Duodenal mucosa (tissue), 2 donors: ENCODE data around the gene PERCC1.
A peak's percentile ranks its signal among the peaks of the same experiment; 100 is the strongest.

ENCODE experiments used
- H3K27ac ChIP-seq: one replicate; pipeline ENCODE4 v1.7.0; 2013; ENCODE audit warnings: low read depth, low read length
- H3K27me3 ChIP-seq, 2 donors: one replicate each; pipeline ENCODE4 v1.7.0; 2013; ENCODE audit warnings: low read length in 2 of 2, control low read depth in 1 of 2; ENCODE audit not compliant: insufficient read depth in 2 of 2, control insufficient read depth in 1 of 2
- H3K36me3 ChIP-seq, 2 donors: one replicate each; pipeline ENCODE4 v1.7.0; 2013; ENCODE audit warnings: low read length in 2 of 2, control low read depth in 1 of 2; ENCODE audit not compliant: insufficient read depth in 2 of 2, control insufficient read depth in 1 of 2
- H3K4me1 ChIP-seq, 2 donors: one replicate each; pipeline ENCODE4 v1.7.0; 2013; ENCODE audit warnings: low read length in 2 of 2, control low read depth in 1 of 2; ENCODE audit not compliant: insufficient read depth in 2 of 2, control insufficient read depth in 1 of 2
- H3K4me3 ChIP-seq, 2 donors: one replicate each; pipeline ENCODE4 v1.7.0; 2013; ENCODE audit warnings: low read length in 2 of 2, low read depth in 1 of 2
- H3K9ac ChIP-seq, 2 donors: one replicate each; pipeline ENCODE4 v1.7.0; 2013; ENCODE audit warnings: low read length in 2 of 2, low read depth in 1 of 2
- H3K9me3 ChIP-seq, 2 donors: one replicate each; pipeline ENCODE4 v1.7.0; 2013; ENCODE audit warnings: low read length in 2 of 2, control low read depth in 1 of 2; ENCODE audit not compliant: control insufficient read depth in 1 of 2

Gene PERCC1

DNA sequence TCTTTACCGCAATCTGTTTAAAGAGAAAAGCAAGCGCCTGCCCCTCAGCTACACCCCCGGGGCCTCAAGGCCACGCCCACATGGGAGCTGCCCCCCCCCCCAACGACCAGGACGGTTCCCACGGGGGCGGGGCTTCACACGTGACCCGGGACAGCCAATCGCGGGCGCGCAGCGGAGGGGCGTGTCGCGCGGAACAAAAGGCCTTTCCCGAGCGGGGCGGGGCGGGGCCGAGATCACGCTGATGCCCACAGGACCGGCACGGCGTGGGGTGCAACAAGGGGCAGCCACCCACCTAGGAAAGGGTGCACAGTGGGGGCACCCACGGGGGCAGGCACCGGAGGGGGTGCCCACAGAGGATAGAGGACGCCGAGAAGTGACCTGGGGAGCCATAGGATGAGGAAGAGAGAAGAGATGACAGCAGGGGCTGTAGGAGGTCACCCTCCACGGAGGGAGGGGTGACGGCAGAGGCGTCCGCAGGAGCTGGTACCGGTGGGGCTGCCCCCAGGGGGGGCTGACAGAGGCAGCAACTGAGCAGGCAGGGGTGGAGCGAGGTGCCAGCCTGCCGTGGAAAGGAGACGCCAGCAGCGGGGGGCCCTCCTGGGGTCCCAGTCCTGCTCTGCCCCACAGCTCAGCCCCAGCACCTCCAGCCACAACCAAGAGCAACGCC, 22.6 kb upstream of the PERCC1 start:
- H3K9me3 ChIP-seq: no peaks in the 10 kb centered on the region
- peaks cover 11 to 12% of the 10 kb centered on the region in 2 donors for H3K36me3 ChIP-seq
- peak overlapping the region; percentile 67 to 69 for H3K4me3 ChIP-seq
- no peaks in the 10 kb centered on the region for H3K27me3 ChIP-seq
- no peak overlapping the region for H3K27ac ChIP-seq
- peaks cover 7 to 9% of the 10 kb centered on the region in 2 donors for H3K4me1 ChIP-seq
- H3K9ac ChIP-seq: no peak overlapping the region

DNA sequence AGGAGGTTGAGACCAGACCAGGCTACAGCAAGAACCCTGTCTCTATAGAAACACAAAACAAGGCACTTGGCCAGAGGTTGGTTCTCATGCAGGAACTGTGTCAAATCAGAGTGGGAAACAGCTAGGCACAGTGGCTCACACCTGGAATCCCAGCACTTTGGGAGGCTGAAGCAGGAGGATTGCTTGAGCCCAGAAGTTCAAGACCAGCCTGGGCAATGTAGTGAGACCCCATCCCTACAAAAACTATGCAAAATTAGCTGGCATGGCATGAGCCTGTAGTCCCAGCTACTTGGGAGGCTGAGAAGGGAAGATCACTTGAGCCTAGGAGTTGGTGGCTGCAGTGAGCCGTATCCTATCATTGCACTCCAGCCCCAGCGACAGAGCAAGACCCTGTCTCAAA, 18.0 kb upstream of the PERCC1 start:
- Histone ChIP-seq H3K4me3 (no peak overlapping the region), H3K9ac (no peak overlapping the region), H3K4me1 (peaks cover 5 to 6% of the 10 kb centered on the region in 2 donors), H3K36me3 (peaks cover 5 to 7% of the 10 kb centered on the region in 2 donors), H3K9me3 (no peaks in the 10 kb centered on the region), H3K27ac (no peak overlapping the region), H3K27me3 (no peaks in the 10 kb centered on the region)

- Histone ChIP-seq H3K4me3 (peak overlapping the region; percentile 76 to 88), H3K27me3 (no peaks in the 10 kb centered on the region), H3K4me1 (no peaks in the 10 kb centered on the region), H3K9me3 (no peaks in the 10 kb centered on the region), H3K9ac (peak overlapping the region; percentile 66 to 74), H3K36me3 (peaks cover 5 to 7% of the 10 kb centered on the region in 2 donors), H3K27ac (peak overlapping the region; percentile 66)
These were observed 17.0 kb upstream of the PERCC1 start for GRCh38 chr16:1413684-1414531.

DNA sequence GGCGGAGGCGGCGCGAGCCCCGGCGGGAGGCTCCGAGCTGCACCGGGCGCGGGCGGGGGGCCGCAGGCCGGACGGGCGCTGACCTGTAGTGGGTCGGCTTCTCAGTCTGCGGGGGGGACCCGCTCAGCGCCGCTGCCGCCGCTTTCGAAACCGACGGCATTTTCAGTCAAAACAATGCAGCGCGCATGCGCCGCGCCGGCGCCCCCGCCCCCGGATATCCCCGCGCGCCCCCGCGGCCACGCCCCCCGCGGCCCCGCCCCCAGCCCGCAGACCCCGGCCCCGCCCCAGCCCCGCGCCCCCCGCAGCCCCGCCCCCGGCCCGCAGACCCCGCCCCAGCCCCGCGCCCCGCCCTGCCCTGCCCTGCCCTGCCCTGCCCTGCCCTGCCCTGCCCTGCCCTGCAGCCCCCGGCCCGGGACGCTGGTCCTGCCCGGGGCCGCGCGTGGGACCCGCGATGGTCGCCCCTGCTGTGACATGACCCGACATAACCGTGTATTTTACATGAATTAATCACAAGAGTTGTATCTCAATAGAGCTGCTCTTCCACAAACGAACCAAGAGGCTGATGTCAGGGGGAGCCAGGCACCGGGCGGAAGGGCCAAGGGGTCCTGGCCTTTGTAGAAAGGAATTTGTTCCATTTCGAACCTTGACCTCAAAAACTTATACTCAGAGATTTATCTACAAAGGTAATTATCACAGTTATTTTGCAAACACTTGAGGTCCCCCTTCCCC, 16.2 kb upstream of the PERCC1 start, which contains the start of gene UNKL:
UNKL (minus strand) TSS at position 173 of the 729 bp plus-strand sequence; CDS start at position 160, 13 bp downstream.
- Histone ChIP-seq H3K27ac (peak within 1 kb of the TSS; percentile 66), H3K9me3 (no peaks in the 10 kb centered on the region), H3K9ac (peak within 1 kb of the TSS; percentile 66 to 74), H3K4me3 (peak within 1 kb of the TSS; percentile 76 to 88), H3K36me3 (peaks cover 5 to 7% of the 10 kb centered on the region in 2 donors), H3K4me1 (peaks cover under 1 to 4% of the 10 kb centered on the region in 2 donors), H3K27me3 (no peaks in the 10 kb centered on the region)

DNA sequence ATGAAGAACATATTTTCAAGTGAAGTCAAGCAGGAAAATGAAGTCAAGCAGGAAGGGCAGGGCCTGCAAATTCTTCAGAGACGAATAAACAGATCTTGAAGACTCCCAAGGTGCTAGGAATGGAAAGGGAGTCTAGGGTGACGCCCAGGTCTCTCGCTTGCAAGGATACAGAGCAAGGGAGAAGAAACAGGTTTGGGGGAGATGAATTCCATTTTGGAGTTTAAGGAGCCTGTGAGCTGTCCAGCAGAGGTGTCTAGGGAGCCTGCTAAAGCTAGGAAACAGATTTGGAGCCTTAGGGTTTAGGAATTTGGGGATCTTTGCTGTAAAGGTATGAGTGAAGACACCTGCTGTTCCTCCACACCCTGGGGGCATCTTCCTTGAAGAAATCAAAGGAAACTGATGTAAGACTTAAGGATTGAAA, 14.3 kb upstream of the PERCC1 start:
- no peaks in the 10 kb centered on the region for H3K9me3 ChIP-seq
- H3K27me3 ChIP-seq: no peaks in the 10 kb centered on the region
- H3K9ac ChIP-seq: no peak overlapping the region
- H3K4me1 ChIP-seq: peaks cover 6 to 10% of the 10 kb centered on the region in 2 donors
- H3K36me3 ChIP-seq: peaks cover 0 to 7% of the 10 kb centered on the region in 2 donors
- H3K27ac ChIP-seq: no peak overlapping the region
- H3K4me3 ChIP-seq: no peak overlapping the region

DNA sequence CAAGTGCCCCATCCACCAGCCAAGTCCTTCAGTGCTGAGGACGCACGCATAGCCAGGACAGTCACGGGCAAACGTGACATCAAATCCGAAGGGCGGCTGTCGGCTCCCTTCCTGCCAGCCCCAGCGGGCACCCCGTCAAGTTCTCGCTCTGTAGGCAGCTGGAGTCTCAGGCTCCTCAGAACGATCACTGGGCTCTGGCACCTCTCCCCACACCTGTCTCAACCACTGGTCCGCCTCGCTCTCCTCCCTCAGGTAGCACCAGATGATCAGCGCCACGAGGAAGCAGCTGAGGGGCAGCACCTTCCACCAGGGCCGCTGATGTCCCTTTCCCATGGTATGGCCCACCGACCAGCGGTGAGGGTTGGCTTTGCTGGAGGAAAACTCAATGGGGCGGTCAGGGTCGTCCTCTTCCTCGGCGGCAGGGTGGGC, 10.8 kb upstream of the PERCC1 start:
- H3K4me1 ChIP-seq: peaks cover 6 to 10% of the 10 kb centered on the region in 2 donors
- H3K36me3 ChIP-seq: no peaks in the 10 kb centered on the region
- H3K9me3 ChIP-seq: no peaks in the 10 kb centered on the region
- peak overlapping the region; percentile 53 for H3K27ac ChIP-seq
- no peaks in the 10 kb centered on the region for H3K27me3 ChIP-seq
- peak overlapping the region; percentile 97 to 98 for H3K4me3 ChIP-seq
- peak overlapping the region; percentile 67 to 84 for H3K9ac ChIP-seq

DNA sequence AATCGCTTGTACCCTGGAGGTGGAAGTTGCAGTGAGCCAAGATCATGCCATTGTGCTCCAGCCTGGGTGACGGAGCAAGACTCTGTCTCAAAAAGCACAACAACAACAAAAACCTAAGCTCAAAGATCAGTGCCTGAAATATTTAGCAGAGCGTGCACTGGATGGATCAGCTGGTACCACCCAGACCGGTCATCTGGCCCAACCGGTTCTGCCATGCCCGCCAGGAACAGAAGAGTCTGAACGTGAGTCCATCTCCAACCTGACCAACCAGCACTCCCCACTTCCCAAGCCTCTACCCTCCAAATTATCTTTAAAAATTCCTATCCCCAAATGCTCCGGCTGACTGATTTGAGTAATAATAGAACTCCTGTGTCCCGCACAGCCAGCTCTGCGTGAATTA, 8.8 kb upstream of the PERCC1 start:
- no peak overlapping the region for H3K9ac ChIP-seq
- H3K36me3 ChIP-seq: no peaks in the 10 kb centered on the region
- H3K9me3 ChIP-seq: no peaks in the 10 kb centered on the region
- H3K27me3 ChIP-seq: no peaks in the 10 kb centered on the region
- no peak overlapping the region for H3K4me3 ChIP-seq
- peaks cover 6 to 10% of the 10 kb centered on the region in 2 donors for H3K4me1 ChIP-seq
- H3K27ac ChIP-seq: no peak overlapping the region

DNA sequence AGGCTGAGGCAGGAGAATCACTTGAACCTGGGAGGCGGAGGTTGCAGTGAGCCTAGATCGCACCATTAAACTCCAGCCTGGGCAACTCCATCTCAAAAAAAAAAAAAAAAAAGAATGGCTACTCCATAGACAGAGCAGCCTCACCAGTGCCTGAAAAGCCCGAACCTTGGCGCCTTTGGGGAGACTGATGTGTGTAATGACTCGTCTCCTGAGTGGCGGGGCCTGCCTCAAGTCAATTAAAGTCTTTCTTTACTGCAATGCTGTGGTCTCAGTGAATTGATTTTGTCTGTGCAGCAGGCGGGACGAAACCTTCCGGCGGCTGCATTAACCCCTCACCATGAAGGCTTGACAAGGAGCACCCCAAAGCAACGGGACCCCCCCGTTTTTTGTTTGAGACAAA, 6.8 kb upstream of the PERCC1 start:
- no peaks in the 10 kb centered on the region for H3K36me3 ChIP-seq
- no peak overlapping the region for H3K9ac ChIP-seq
- no peak overlapping the region for H3K27ac ChIP-seq
- no peaks in the 10 kb centered on the region for H3K27me3 ChIP-seq
- H3K4me1 ChIP-seq: peaks cover 6 to 10% of the 10 kb centered on the region in 2 donors
- no peak overlapping the region for H3K4me3 ChIP-seq
- H3K9me3 ChIP-seq: no peaks in the 10 kb centered on the region

- Histone ChIP-seq H3K27ac (no peak overlapping the region), H3K36me3 (no peaks in the 10 kb centered on the region), H3K9ac (no peak overlapping the region), H3K27me3 (peaks cover 4 to 8% of the 10 kb centered on the region in 2 donors), H3K4me1 (no peaks in the 10 kb centered on the region), H3K9me3 (no peaks in the 10 kb centered on the region), H3K4me3 (no peak overlapping the region)
These were observed 5.1 kb upstream of the PERCC1 start for GRCh38 chr16:1425616-1426370.
